Activated CD4-positive, alpha-beta T cell treated with anti-CD3 and anti-CD28 coated beads for 48 hours (primary cell): Measurements from ENCODE around the gene ITGB3.
"Not testable (repeated sequence)": the region's sequence is repeated elsewhere in the genome, so short reads cannot be mapped to it uniquely, and the experiment has no call there.

Experiments used
- DNase-seq: peaks from one replicate; pipeline ENCODE4 v3.0.0-alpha.2; 2020

Gene ITGB3

DNA sequence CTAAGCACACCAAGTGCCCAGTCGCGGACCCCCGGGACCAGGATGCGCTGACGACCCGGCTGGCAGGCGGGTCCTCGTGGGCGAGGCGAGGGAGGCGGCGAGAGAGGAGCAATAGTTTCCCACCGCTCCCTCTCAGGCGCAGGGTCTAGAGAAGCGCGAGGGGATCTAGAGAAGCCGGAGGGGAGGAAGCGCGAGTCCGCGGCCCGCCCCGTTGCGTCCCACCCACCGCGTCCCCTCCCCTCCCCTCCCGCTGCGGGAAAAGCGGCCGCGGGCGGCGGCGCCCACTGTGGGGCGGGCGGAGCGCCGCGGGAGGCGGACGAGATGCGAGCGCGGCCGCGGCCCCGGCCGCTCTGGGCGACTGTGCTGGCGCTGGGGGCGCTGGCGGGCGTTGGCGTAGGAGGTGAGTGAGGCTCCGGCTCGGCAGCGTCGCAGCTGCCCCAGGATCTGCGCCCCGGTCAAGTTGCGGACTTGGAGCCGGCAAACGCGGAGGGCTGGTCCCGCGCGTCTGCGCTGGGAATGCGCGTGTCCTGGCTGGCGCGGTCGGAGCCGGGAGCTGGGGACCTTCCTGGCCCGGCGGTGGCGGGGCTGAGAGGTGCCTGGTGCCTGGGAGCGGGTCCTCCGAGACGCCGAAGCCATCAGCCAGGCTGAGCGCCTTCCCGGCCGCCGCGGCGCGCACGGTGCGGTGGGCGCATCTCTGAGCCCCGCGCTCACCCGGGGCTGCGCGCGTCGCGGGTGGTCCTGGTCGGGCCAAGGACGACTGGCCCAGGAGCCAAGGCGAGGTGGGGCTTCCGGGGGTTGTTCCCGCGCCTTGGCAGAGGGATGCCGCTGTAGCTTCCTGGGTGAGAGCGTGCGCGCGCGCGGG lies at the start of gene ITGB3:
Gene ITGB3, plus strand, starts transcription at position 287 of the 862 bp plus-strand sequence. Its CDS starts 35 bp downstream, at position 322.
- DNase-seq: peak; percentile 68

- DNase-seq: peak; percentile 75
These were observed 49.5 kb upstream of the ITGB3 start for GRCh38 chr17:47203984-47204721.

- DNase-seq: peak; percentile 30
These were observed 48.8 kb upstream of the ITGB3 start for GRCh38 chr17:47204722-47205418.

- DNase-seq: peak; percentile 78
These were observed 48.1 kb upstream of the ITGB3 start for GRCh38 chr17:47205419-47205963.

DNA sequence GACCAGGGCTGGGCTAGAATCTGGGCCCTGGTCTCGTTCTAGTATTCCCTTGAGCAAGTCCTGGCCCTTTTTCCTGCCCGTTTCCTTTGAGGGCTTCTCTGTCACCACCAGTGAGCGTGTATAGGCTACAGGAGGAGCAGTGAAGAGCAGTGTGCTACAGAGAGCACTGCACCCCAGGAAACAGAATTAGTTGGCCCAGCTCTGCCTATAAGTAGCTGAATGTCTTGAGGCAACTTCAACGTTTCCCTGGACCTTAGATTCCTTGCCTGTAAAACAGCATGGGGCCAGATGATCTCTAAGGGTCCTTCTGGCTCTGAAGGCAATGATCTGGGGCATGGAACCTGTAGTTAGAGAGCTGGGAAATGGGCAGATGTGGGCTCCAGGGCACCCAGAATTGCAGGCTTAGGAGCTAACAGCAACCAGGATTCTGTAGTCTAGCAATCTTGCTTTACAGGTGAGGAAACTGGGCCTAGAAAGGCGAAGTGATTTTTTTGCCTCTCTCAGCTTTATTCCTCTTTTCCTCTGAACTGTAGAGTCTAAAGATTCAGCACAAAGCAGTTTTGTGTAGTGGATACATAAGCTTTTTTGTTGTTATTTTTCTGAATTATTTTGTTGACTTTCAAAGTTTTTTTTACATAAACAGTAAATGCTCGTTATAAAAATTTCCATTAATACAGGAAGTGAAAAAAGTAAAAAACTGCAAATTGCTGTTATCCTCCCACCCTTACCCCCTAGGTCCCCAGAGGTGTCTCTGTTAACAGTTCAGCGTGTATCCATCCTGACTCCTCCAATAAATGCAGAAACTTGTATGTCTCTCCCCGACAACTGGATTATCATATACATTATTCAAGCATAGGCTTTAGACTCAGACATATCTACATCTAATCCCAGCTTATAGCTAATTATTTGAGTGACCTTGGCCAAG lies 46.2 kb upstream of the ITGB3 start:
- no peak for DNase-seq

DNA sequence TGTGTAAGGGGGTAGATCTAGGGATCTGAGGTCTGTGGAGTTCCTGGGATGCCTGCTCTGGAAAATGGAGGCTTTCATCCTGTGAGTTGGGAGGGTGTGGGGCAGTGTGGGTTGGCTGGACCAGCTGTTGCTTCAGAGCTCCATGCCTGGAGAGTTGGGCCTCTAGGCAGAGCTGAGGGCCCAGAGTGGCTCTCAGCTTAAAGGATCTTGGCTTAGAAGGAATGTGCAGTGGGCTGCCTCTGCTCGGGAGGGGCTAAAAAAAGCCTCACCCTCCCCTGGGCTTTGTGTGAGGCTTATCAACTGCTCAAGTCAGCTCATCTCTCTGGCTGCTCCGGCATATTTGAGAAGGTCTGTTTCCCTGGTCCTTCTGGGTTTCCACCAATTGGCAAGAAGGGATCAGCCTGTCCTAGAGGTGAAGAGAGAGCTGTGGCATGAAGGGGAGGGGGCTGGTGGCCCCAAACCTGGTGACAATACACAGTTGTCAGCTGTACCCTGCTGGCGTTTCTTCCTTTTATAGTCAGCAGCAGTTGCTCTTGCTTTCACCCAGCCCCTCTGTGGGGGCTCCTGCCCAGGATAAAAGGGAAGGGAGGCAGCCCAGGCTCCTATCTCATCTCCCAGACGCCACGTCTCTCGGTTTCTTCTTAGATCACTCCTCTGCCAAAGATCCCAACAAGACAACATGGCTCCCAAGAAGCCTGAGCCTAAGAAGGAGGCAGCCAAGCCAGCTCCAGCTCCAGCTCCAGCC lies 44.7 kb upstream of the ITGB3 start, which contains the start of gene MYL4:
Gene MYL4, plus strand, starts transcription at position 605 of the 745 bp plus-strand sequence. Its CDS starts 75 bp downstream, at position 680.
- no peak for DNase-seq

DNA sequence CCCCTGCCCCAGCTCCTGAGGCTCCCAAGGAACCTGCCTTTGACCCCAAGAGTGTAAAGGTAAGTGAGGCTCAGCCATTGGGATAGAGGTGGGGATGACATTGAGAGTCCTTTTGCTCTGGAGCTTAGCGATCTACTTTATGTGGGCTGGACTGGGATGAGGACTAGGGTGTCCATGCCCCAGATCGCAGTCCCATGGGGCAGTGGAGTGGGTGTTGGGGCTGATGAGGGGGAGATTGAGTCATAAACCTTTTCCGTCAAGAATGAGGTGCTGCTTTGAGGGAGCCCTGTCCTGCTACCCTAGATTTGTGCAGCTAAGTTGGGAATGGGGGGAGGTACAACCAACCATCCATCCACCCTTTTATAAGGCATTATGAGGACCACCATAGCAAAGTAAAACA lies 44.1 kb upstream of the ITGB3 start:
- no peak for DNase-seq

DNA sequence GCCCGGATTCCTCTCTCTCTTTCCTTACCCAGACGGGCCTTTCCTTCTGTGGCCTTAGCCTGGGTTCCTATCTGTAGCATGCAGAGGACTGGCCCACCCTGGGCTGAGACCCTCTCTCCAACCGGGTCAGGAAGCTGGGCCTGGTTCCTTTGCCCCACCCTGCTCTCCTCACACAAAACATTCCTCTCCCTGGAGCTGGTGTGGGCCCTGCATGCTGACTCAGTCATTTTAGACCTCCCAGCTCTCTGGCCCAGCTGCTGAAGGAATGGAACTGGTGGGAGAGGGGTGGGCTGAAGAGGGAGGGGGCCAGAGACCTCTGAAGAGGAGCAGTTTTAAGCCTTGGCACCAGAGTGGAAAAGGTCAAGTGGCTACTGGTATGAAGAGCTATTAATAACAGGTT lies 43.5 kb upstream of the ITGB3 start:
- no peak for DNase-seq

DNA sequence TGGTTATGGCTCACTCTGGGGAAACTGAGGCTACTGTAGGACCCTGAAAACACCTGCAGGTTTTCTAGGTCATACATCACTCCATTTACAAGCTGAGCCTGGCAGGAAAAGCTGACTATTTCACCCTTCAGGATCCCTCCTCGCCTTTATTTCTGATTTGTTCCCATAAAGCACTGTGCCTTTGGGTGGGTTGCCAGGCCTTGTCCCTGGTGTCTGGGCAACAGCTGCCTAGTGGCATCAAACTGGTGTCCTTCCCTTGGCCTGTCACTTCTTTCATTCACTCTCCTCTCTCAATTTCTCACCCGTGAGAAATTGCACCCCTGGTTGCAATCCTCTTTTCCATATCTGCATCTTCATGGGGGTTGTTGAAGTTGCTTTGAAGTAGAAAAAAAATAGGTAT lies 42.8 kb upstream of the ITGB3 start:
- DNase-seq: no peak

DNA sequence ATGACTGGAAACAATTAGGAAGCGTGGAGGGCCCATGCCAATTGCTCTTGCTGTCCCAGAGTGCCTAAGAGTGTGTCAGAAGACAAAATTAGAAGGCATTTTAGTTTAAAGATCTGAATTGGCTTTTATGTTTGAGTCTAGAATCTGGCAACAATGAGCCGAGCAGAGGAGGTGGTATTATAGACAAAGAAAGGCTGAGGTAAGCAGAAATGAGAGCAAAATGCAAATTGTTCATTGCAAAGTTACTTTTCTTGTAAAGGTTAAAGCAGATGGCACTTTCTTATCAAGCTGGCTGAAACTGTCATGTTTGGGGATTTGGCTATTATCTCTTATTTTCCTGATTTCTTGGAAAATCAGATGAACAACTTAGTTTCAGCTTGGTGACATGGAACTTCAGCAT lies 41.2 kb upstream of the ITGB3 start:
- DNase-seq: no peak

DNA sequence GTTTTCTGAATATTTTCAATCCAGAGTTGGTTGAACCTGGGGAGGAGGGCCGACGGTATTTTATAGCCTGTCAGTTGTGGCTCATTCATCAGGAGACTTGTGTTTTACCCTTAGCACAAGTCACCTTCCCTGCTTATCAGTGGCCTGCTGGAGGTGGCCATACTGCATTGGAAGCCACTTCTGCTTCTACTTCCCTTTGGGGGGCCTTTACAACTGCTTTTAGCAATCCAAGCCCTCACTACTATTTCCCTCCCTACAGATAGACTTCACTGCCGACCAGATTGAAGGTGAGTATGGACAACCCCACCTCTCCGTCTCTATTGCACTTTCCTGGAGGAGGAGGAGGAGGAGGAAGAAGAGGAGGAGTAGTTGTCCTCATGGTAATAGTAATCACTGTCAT lies 40.1 kb upstream of the ITGB3 start:
- DNase-seq: no peak

GRCh38 chr17:47214931-47215330 lies 38.7 kb upstream of the ITGB3 start:
- DNase-seq: no peak

GRCh38 chr17:47216821-47217220 lies 36.8 kb upstream of the ITGB3 start:
- DNase-seq: not testable (repeated sequence)

GRCh38 chr17:47217279-47217678 lies 36.3 kb upstream of the ITGB3 start:
- DNase-seq: not testable (repeated sequence)

DNA sequence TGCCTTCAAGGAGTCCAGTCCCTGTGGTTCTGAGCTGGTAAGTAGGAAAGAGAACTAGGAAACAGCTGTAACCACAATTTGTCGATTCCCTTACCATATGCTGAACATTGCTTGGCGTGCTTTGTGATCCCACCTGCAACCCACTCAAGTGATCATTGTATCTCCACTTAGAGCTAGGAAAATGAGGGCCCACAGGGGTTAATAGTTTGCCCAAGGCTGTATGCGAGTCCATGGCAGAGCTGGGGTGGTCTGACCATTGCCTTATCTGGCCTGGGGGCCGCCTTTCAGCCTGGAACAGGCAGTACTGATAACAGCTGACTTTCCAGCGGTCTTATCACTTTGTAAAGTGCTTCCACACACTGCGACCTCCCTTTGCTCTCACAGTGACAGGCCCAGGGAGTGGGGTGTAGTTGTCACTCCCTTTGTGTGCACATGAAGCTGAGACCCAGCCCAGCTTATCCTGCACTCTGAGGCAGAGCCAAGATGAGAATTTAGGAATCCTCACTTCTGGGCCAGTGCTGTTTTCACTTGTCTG lies 34.7 kb upstream of the ITGB3 start:
- no peak for DNase-seq

DNA sequence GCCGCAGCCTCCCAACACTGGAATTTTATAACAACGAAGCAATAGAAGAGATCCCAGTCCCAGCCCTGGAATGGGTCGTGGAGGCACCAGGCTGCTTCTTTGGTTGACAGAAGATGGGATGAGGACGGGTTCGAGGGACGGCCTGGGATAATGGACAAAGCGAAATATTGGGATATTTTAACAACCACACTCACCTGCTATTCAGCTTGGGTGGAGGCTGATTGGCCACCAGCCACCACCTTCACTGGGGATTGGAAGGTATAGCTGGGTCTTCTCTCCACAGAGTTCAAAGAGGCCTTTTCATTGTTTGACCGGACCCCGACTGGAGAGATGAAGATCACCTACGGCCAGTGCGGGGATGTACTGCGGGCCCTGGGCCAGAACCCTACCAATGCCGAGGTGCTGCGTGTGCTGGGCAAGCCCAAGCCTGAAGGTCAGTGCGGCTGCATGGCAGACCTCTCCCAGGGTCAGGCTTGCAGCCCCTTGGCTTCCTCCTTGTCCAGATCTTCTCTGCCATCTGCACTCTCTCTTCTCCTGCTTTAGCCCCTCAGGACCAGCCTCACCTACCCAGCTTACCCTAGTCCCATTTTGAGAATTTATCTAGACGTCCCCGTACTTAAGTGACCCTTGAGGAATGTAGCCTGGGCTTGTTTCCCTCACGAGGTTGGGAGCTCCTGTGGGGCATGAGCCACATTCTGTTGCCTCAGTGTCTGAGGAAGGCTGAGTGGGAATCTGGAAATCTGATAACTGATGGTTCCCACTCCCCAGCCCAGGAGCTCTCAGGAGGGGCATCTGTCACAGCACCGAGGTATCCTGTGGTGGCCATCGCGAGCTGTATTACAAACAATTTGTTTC lies 33.8 kb upstream of the ITGB3 start:
- no peak for DNase-seq

GRCh38 chr17:47220531-47220999 lies 33.1 kb upstream of the ITGB3 start:
- peak; percentile 15 for DNase-seq

GRCh38 chr17:47221154-47221553 lies 32.5 kb upstream of the ITGB3 start:
- no peak for DNase-seq

DNA sequence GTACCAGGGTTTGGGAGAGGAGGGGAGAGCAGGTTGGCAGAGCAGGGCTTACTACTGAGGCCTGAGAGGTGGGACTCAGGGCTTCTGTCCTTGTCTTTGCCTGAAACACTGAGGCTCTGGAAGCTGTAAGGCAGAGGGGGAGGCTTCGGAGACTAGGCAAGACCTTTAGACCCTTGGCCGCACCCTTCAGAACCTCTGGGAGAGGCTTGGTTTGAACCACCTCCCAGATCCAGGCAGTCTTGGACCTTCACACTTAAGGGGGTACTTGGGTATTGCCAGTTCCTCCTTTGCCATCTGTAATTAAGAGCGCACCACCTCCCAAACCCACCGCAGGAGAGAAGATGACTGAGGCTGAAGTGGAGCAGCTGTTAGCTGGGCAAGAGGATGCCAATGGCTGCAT lies 31.6 kb upstream of the ITGB3 start:
- DNase-seq: no peak

GRCh38 chr17:47223007-47223406 lies 30.6 kb upstream of the ITGB3 start:
- no peak for DNase-seq
